Measurements from ENCODE around the gene RBL1.
A peak's percentile ranks its signal among the peaks of the same experiment; 100 is the strongest.
"Not testable (repeated sequence)": the region's sequence is repeated elsewhere in the genome, so short reads cannot be mapped to it uniquely, and the experiment has no call there.

Gene RBL1, protein sequence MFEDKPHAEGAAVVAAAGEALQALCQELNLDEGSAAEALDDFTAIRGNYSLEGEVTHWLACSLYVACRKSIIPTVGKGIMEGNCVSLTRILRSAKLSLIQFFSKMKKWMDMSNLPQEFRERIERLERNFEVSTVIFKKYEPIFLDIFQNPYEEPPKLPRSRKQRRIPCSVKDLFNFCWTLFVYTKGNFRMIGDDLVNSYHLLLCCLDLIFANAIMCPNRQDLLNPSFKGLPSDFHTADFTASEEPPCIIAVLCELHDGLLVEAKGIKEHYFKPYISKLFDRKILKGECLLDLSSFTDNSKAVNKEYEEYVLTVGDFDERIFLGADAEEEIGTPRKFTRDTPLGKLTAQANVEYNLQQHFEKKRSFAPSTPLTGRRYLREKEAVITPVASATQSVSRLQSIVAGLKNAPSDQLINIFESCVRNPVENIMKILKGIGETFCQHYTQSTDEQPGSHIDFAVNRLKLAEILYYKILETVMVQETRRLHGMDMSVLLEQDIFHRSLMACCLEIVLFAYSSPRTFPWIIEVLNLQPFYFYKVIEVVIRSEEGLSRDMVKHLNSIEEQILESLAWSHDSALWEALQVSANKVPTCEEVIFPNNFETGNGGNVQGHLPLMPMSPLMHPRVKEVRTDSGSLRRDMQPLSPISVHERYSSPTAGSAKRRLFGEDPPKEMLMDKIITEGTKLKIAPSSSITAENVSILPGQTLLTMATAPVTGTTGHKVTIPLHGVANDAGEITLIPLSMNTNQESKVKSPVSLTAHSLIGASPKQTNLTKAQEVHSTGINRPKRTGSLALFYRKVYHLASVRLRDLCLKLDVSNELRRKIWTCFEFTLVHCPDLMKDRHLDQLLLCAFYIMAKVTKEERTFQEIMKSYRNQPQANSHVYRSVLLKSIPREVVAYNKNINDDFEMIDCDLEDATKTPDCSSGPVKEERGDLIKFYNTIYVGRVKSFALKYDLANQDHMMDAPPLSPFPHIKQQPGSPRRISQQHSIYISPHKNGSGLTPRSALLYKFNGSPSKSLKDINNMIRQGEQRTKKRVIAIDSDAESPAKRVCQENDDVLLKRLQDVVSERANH

DNA sequence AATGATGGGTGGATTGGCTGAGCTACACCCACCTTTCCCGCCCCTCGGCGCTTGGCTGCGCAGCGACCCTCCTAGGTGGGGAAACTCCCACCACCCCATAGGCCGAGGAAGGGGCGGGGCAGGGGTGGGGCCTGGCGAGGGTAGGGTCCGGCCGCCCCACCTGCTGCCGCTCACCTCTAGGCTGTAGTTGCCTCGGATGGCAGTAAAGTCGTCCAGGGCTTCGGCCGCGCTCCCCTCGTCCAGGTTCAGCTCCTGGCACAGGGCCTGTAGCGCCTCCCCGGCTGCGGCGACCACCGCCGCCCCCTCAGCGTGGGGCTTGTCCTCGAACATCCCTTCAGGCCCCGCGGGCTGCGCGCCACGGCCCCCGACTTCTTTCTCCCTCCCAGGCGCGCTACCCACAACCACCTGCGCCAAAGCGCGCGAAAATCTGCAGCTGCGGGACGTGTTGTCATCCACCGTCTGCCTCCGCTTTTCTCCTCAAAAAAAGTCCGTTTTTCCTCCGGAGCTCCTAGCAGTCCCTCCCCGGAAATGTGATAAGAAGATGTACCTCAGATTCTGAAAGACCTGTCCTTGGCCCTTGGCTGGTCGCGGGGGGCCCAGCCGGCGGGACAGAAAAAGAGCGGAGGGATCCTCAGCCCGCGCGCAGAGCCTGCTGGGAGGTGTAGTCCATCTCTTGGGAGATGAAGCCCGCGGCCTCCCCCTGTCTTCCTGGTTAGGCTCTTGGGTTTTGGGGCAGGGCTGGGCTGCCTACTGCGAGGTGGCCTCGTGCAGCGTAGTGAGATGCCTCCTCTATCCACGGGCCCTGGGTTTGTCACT is at the start of gene RBL1:
Gene RBL1, minus strand, starts transcription at position 399 of the 816 bp plus-strand sequence. Its CDS starts 69 bp downstream, at position 330.
- DNase-seq: peak; percentile 86

DNA sequence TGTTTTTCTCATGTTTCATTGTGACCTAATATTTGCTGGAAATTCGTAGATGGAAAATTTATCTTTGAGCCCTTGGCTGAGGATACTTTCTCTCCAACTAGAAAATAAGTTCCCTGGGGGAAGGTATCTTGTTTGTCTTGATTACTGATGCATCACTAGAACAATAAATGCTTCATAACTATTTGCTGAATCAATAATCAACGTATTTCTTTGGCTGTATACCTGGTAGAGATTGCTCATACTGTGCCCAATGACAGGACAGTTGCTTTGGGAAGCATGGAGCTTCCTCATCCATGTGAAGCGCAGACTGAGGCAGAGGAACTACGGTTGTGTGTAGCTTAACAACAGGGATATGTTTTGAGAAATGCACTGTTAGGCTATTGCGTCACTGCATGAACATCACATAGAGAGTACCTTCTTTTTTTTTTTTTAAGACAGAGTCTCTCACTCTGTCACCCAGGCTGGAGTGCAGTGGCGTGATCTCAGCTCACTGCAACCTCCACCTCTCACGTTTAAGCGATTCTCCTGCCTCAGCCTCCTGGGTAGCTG is 49.1 kb upstream of the RBL1 start:
- DNase-seq: no peak

DNA sequence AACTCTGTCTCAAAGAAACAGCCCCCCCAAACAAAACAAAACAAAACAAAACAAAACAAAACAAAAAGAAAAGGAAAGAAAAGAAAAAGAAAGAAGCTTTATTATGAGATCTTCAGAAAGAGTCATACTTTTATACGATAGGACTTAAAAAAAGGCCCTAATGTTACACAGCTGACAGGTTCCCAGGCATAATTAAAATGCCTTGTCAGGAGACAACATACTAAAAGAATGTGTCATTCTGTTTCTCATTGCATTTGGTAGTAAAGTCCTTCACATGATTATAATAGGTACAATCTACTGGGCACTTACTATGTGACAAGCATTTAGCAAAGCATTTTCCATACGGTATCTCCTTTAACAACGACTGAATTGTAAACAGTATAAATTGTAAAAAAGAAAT is 46.9 kb upstream of the RBL1 start:
- no peak for DNase-seq

DNA sequence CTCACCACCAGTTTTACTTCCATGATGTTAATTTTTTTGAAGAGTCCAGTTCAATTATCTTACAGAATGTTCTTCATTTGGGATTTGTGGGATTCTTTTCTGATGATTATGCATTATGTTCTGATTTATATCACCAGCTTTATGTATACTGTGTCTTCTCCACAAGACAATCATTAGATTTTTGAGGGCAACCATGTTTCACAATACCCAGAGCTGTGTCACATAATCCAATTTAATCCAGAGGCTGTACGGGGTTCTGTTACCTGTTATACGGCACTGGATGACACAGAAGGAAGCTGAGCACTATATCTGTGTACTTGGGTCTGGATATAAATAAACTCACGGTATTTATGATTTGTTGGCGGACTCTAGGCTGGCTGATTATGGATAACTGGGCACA is 41.8 kb upstream of the RBL1 start:
- DNase-seq: no peak

DNA sequence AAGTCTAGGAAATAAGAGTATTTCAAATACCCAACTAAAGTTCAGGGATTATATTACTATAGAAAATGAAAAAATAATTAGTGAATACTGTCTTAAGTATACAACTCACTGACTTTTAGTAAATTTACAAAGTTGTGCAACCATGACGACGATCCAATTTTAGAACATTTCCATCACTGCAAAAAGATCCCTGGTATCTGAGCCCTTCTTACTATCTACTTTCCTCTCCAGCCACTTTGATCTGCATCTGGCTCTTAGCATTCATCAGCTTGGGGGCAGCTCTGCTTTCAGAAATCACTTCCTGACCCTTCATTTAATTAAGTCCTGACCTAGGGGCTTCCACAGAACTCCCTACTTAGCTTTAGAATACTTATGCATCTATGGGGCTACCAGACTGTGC is 38.2 kb upstream of the RBL1 start:
- DNase-seq: no peak

DNA sequence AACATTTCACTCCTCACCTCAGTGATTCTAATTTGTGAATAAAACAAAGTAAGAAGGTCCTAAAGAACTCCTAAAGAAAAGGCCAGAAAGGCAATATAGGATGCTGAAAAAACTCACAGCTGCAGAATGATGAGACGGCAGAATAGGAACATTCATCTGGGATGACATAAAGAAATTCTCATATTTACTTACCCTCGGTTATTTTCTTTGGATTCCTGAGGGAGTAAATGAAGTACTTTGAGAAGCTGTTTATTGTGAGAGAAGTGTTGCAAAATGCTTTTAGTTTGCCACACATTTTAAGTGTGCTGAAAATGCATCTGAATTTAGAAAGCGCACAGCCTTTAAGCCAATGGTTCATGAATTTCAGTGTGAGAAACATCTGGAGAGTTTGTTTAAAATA is 35.7 kb upstream of the RBL1 start:
- no peak for DNase-seq

DNA sequence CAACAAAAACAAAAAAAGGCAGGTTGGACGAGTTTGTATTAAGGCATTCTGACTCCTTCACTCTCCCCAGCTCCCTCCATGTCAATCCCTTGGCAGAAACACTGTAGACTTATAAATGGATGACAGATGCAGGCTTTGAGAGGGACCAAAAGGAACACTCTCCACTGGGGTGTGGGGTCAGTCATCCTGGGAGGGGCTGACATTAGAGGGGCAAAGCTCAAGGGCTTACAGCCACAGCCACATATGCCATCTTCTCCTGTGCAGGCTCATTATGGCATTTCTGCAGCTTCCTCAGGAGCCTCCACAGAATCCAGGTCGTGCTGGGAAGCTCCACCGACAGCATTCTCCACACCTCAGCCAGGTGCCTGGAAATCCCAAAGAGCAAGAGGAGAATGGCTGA is 33.0 kb upstream of the RBL1 start:
- no peak for DNase-seq

DNA sequence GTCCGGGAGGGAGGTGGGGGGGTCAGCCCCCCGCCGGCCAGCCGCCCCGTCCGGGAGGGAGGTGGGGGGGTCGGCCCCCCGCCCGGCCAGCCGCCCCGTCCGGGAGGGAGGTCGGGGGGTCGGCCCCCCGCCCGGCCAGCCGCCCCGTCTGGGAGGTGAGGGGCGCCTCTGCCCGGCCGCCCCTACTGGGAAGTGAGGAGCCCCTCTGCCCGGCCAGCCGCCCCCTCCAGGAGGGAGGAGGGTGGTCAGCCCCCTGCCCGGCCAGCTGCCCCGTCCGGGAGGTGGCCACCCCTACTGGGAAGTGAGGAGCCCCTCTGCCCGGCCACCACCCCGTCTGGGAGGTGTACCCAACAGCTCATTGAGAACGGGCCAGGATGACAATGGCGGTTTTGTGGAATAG is 30.5 kb upstream of the RBL1 start:
- not testable (repeated sequence) for DNase-seq

DNA sequence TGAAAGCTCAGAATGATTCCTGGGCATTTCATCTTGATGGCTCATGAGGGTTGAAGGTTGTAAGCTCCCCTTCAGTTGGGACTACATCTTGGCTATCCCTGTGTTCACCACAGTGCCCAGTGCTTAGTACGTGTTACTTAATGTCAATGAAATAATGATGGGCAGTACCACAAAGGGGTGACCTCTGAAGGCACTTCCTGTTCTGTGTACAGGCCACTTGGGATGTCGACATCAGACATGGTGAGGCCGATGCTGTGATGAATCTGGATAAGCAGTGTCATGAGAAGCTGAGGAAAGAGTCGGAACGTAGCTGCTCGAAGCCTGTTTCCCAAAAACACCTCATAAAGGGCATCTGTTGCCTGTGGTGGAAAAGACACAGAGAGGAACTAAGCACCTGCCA is 27.6 kb upstream of the RBL1 start:
- DNase-seq: peak; percentile 44

DNA sequence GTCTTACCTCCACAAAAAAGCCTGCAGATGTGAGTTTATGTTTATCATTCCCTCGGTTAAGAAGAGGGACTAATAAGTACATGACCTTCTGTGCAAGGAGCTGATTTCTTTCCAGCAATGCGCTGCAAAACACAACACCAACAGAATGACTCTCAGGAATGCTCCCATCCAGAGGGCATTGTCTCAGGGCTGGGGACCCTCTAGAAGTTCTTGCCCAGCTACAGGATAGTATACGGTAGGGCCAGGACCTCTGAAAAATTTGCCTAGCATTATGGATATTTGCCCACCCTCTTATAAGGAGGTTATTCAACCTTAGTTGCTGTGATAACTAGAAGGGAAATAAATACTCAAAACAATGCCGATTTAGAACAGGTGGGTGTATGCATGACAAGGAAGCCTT is 24.7 kb upstream of the RBL1 start:
- DNase-seq: no peak

DNA sequence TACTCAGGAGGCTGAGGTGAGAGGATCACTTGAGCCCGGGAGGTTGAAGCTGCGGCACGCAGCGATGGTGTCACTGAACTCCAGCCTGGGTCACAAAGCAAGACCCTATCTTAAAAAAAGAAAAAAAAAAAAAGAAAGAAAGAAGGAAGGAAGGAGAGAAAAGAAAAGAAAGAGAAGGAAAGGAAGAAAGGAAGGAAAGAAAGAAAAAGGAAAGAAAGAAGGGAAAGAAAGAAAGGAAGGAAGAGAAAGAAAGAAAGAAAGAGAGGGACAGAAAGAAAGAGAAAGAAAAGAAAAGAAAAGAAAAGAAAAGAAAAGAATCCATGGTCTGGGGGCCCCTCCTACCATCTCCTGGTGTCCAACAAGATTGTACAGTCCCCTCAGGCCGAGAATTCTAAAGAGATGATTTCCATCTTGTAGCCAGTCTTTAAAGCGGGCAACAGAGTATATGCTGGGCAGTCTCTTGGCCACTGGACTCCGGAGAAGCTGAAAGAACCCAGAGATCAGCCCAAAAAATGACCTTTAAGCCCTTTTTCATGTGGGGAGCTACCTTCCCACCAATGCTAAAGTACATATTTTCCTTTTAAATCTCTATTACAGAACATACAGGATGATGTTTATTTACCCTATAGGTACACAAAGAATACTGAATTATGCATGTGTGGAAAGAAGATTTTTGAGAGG is 23.7 kb upstream of the RBL1 start:
- no peak for DNase-seq

DNA sequence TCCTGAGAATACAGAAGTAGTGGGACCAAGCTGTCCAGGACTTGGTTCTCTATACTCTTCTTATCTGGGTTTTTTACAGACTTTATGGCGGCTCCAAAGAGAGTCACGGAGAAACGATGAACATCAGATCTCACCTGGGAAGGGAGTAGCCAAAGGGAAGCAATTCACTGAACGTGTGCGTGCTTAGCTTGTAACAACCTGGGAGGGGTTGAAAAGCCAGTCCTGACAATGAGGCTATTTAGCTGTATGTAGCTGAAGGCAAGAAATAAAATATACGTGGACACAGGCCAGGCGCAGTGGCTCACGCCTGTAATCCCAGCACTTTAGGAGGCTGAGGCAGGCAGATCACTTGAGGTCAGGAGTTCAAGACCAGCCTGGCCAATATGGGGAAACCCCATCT is 18.2 kb upstream of the RBL1 start:
- no peak for DNase-seq

DNA sequence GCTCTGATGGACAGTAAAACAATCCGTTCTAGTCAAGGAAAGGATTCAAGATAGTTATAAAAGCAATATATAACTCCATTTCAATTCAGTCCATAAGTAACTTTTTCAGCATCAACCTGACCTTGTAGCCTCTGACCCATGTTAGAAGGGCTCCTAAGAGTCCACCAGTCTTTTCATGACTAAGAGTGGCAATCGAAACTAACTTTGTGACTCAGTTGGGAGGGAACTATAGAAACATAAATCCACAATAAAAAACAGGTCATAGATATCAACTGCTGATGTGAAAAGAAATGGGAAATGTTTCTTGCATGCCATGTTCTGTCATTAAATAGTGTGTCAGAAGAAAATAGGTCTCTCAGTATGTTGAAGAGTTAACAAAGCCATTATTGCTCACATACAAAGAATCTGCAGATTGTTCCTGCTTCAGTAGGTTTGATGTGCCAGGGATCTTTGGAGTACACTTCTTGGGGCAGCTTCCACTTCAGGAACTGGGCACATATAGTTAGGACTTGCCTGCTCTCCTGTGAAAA is 16.2 kb upstream of the RBL1 start:
- DNase-seq: no peak

DNA sequence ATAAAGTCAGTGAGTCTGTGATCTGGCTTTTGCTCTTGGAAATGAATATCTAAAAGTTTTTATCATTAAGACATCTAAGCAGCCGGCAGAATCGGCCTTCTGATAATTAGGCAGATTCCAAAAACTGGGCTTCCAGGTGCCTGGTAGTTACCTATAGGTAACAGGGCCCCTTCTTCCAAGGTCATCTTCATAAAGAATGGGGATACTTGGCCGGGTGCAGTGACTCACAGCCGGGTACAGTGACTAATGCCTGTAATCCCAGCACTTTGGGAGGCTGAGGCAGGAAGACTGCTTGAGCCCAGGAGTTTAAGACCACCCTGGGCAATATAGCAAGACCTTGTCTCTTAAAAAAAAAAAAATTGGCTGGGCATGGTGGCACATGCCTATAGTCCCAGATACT is 12.9 kb upstream of the RBL1 start:
- DNase-seq: no peak

DNA sequence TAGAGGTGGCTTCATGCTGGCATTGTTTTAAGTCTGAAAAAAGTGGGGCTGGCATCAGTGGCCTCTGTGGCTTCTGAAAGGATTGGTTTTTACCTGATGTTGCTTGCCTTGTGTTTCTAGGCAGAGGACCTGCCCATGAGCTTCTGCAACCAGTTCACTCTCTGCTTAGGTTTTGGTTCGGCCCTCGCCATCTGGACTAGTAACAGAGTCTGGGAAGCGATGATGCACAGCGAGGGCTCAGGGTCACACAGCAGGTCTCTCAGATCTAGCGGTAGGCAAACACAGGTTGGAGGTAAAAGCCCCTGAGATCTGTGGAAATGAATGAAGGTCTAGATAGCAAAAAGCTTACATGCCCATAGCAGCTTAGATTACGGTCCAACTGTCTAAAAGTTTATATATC is 6.8 kb upstream of the RBL1 start:
- no peak for DNase-seq

DNA sequence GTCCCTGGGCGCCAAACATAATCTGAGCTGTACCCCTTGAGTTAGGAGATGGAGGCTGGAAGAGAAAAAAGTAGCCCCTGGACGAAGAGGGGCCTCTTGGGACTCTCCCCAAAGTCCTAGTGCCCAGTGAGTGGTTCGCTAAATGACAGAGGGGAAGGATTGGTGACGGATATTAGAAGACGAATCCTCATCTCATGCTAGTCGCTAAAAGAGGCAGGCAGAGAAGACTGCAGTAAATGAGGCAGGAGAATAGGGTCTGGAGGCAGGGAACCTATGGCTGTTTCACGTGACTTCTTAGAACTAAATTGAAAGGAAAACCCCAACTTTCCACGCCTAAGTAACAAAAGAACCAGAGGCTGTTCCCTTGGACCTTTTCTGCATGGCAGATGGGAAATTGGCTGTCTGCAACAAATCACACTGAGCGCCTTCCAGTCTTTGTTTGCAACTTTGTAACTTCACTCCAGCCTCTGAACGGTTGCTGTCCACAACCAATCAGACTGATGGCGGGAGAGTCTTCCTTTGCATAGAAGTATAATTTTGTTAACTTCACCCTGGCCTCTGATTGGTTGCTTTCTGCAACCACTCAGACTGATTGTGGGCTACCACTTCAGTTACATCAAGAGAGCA is 731 bp upstream of the RBL1 start:
- no peak for DNase-seq

DNA sequence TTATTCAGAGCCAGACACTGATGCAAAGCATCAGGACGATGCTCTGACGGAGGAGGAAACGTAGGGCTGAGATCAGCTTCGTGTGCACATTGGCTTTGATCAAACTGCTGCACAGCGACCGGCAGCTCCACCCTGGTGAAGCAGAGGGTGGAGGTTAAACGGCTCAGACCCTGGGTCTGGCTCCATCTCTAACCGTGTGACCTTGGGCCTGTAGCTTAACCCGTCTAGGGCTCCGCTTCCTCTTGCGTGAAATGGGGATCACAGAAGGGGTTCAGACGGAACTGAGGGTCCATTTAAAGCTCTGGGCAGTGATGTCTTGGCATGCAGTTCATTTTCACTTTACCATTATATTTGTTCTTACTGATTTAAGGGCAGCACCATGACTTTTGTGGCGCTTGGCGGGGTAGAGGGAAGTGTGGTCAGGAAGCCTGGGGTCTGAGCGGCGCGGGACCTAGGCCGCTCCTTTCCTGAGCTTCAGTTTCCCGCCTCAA is 644 bp downstream of the RBL1 start:
- DNase-seq: peak; percentile 52

DNA sequence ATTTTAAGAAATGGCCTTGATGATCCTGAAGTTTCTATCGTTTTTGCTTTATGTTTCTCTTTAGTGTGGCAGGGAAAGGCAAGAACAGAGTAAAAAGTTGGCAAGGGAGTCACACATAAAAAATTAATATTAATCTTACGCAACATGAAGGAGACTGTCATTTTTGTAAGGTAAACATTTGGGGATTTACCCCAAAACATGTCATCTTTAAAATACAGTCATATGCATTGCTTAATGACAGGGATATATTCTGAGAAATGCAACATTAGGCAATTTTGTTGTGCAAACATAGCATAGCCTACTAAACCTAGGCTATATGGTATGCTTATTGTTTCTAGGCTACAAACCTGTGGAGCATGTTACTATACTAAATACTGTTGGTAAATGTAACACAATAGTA is 5.4 kb downstream of the RBL1 start:
- DNase-seq: no peak

DNA sequence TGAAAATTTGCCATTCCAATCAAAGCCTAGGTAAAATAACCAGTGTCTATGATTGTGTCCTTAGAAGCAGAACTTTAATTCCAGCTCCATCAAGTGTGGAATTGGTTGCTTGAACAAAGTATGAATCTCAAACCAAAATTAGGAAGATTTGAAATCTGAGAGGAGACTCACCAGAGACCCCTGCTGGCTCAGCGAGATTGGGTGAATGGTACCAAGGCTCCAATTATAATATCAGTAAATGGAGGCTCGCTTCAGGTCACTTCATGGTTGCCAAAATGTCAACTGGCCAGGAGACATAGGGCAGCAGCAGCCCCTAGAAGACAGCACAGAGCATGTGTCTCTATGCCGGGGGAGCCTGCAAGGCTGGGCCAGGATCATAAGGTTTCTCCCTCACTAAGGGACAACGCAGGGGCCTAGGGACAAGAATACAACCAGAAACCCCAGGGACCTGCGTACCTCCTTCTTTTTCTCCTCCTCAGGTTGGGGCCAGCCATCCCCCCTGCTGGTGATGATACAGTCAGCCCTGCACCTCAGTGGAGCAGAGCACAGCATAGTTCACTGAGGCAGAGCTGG is 14.0 kb downstream of the RBL1 start:
- peak; percentile 24 for DNase-seq

DNA sequence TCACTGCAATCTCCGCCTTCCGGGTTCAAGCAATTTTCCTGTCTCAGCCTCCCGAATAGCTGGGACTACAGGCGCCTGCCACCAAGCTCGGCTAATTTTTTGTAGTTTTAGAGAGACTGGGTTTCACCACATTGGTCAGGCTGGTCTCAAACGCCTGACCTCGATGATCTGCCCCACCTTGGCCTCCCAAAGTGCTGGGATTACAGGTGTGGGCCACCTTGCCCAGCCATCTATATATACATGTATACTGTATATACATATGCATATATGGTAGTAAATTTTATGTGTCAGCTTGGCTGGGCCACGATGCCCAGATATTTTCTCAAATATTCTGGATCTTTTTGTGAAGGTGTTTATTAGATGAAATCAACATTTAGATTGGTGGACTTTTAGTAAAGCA is 18.8 kb downstream of the RBL1 start:
- no peak for DNase-seq

All from CD4-positive, alpha-beta T cell treated with Interleukin-15 for 1 hour (primary cell).